ENCODE results near the gene IPO13.

DNA sequence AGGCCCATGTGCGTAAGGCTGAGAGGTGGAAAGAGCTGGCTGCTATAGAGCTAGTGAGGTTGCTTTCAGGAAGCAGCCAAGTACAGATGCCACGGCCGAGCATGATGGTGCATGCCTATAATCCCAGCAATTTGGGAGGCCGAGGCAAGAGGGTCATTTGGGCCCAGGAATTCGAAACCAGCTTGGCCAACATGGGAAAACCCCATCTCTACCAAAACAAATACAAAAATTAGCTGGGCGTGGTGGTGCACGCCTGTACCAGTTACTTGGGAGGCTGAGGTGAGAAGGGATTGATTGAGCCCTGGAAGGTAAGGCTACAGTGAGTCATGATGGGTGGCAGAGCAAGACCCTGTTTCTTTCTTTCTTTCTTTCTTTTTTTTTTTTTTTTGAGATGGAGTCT is 47.3 kb downstream of the IPO13 start:
- TF ChIP-seq, protein P1, sequence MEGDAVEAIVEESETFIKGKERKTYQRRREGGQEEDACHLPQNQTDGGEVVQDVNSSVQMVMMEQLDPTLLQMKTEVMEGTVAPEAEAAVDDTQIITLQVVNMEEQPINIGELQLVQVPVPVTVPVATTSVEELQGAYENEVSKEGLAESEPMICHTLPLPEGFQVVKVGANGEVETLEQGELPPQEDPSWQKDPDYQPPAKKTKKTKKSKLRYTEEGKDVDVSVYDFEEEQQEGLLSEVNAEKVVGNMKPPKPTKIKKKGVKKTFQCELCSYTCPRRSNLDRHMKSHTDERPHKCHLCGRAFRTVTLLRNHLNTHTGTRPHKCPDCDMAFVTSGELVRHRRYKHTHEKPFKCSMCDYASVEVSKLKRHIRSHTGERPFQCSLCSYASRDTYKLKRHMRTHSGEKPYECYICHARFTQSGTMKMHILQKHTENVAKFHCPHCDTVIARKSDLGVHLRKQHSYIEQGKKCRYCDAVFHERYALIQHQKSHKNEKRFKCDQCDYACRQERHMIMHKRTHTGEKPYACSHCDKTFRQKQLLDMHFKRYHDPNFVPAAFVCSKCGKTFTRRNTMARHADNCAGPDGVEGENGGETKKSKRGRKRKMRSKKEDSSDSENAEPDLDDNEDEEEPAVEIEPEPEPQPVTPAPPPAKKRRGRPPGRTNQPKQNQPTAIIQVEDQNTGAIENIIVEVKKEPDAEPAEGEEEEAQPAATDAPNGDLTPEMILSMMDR (conservative IDR thresholded peaks at IDR 0.05), result no peak
- no peak for TF ChIP-seq ZFX (IDR thresholded peaks at IDR 0.05)

Measured in C4-2B (cell line).